IMR-90 (cell line): Measurements from ENCODE around the gene CFAP73. TPM values are rescaled to one million over a fixed set of nuclear protein-coding genes. Genes with fewer than 3 reads are reported as not detected.

Experiments
- ATAC-seq: fragments of 200-7000 bp; cut with Tn5 transposase; 2 replicates; pipeline ENCODE4 v1.9.1; 2020; ENCODE audit warnings: low read depth, mild to moderate bottlenecking, moderate library complexity
- BruUV-seq: library from RNA; stranded (reverse); fragments of 400-500 nt; replicated peaks from 2 replicates; lab custom pipeline; 2021; lab: Mats Ljungman, UMichigan
- CTCF ChIA-PET: fragments of 300-600 bp; formaldehyde crosslinking; extraction: SDS; loops from one replicate; lab custom pipeline; 2021; ENCODE audit warnings: antibody characterized with exemption; lab: Yijun Ruan, JAX
- POLR2A ChIA-PET: fragments of 300-600 bp; sonication (Branson Sonifier 250); formaldehyde crosslinking; loops from one replicate; lab custom pipeline; 2022; ENCODE audit warnings: antibody characterized with exemption; ENCODE audit not compliant: unreplicated experiment; lab: Charles Lee
- DNase-seq: peaks from one replicate; pipeline ENCODE4 v3.0.0; 2013
- H2AFZ ChIP-seq: replicated peaks from 2 replicates; pipeline ENCODE3; 2013; ENCODE audit warnings: low read length, mild to moderate bottlenecking; ENCODE audit not compliant: poor library complexity
- H2AK5ac ChIP-seq: 2 replicates; pipeline ENCODE4 v1.6.1; 2013; ENCODE audit warnings: low read depth, low read length, inconsistent platforms
- H2AK9ac ChIP-seq: replicated peaks from 2 replicates; pipeline ENCODE3; 2013; ENCODE audit warnings: mild to moderate bottlenecking, low read depth, low read length, moderate library complexity; ENCODE audit not compliant: poor library complexity
- H2BK120ac ChIP-seq: 2 replicates; pipeline ENCODE4 v1.6.1; 2013; ENCODE audit warnings: low read depth, low read length, inconsistent platforms
- H2BK15ac ChIP-seq: 3 replicates; pipeline ENCODE4 v1.6.1; 2013; ENCODE audit warnings: low read depth, low read length, inconsistent platforms
- H2BK20ac ChIP-seq: 2 replicates; pipeline ENCODE4 v1.6.1; 2013; ENCODE audit warnings: low read depth, mild to moderate bottlenecking, inconsistent platforms, low read length, moderate library complexity
- H2BK5ac ChIP-seq: 2 replicates; pipeline ENCODE4 v1.6.1; 2013; ENCODE audit warnings: mild to moderate bottlenecking, low read depth, low read length, inconsistent platforms; ENCODE audit not compliant: poor library complexity, severe bottlenecking
- H3K14ac ChIP-seq: replicated peaks from 2 replicates; pipeline ENCODE4 v1.6.1; 2013; ENCODE audit warnings: low read depth, low read length, inconsistent platforms
- H3K18ac ChIP-seq: 2 replicates; pipeline ENCODE4 v1.6.1; 2013; ENCODE audit warnings: low read depth, low read length, control low read depth
- H3K23ac ChIP-seq: 2 replicates; pipeline ENCODE4 v1.6.1; 2013; ENCODE audit warnings: low read depth, low read length, inconsistent platforms
- H3K27ac ChIP-seq: 2 replicates; pipeline ENCODE4 v1.5.1; 2013; ENCODE audit warnings: mild to moderate bottlenecking, control low read depth, low read length; ENCODE audit not compliant: insufficient read depth
- H3K27me3 ChIP-seq: 2 replicates; pipeline ENCODE4 v1.6.1; 2013; ENCODE audit warnings: low read length; ENCODE audit not compliant: control insufficient read depth, insufficient read depth
- H3K36me3 ChIP-seq: 2 replicates; pipeline ENCODE4 v1.6.1; 2013; ENCODE audit warnings: low read length, mixed read lengths; ENCODE audit not compliant: control insufficient read depth, insufficient read depth
- H3K4ac ChIP-seq: 2 replicates; pipeline ENCODE4 v1.6.1; 2013; ENCODE audit warnings: low read depth, low read length, inconsistent platforms
- H3K4me1 ChIP-seq: 2 replicates; pipeline ENCODE4 v1.6.1; 2013; ENCODE audit warnings: low read length, mixed read lengths; ENCODE audit not compliant: control insufficient read depth, insufficient read depth
- H3K4me2 ChIP-seq: 2 replicates; pipeline ENCODE4 v1.6.1; 2013; ENCODE audit warnings: low read depth, mild to moderate bottlenecking, control low read depth, low read length, moderate library complexity
- H3K4me3 ChIP-seq: 2 replicates; pipeline ENCODE4 v1.5.1; 2013; ENCODE audit warnings: low read depth, mild to moderate bottlenecking, control low read depth, low read length, moderate library complexity; ENCODE audit not compliant: insufficient read depth
- H3K56ac ChIP-seq: 2 replicates; pipeline ENCODE4 v1.6.1; 2013; ENCODE audit warnings: low read length, inconsistent platforms; ENCODE audit not compliant: insufficient read depth; ENCODE audit errors: extremely low read depth
- H3K79me1 ChIP-seq, 2 experiments: 2 replicates each; pipeline ENCODE4 v1.6.1; 2013; ENCODE audit warnings: low read length in 2 of 2, inconsistent platforms in 1 of 2, low read depth in 1 of 2
- H3K9ac ChIP-seq: 2 replicates; pipeline ENCODE4 v1.6.1; 2013; ENCODE audit warnings: low read depth, low read length, control low read depth
- H3K9me1 ChIP-seq: 2 replicates; pipeline ENCODE4 v1.6.1; 2013; ENCODE audit warnings: low read length, inconsistent platforms; ENCODE audit not compliant: insufficient read depth
- H3K9me3 ChIP-seq: 2 replicates; pipeline ENCODE4 v1.6.1; 2013; ENCODE audit warnings: low read length; ENCODE audit not compliant: control insufficient read depth, insufficient read depth
- H4K20me1 ChIP-seq: 2 replicates; pipeline ENCODE4 v1.6.1; 2013; ENCODE audit warnings: low read length, inconsistent platforms; ENCODE audit not compliant: insufficient read depth
- H4K5ac ChIP-seq: 2 replicates; pipeline ENCODE4 v1.6.1; 2013; ENCODE audit warnings: mild to moderate bottlenecking, low read depth, low read length, control low read depth
- H4K8ac ChIP-seq, 2 experiments: 2 replicates each; pipeline ENCODE4 v1.6.1; 2013; ENCODE audit warnings: low read depth in 2 of 2, low read length in 2 of 2, control low read depth in 1 of 2, inconsistent platforms in 1 of 2
- H4K91ac ChIP-seq: 2 replicates; pipeline ENCODE4 v1.6.1; 2013; ENCODE audit warnings: low read depth, low read length, inconsistent platforms; ENCODE audit not compliant: insufficient read depth
- CHD1 ChIP-seq: IDR thresholded peaks from 2 replicates; pipeline ENCODE4 v1.6.1; 2012; ENCODE audit warnings: low read depth, low read length, improper control_type of control experiment
- ELK1 ChIP-seq: fragments of 150-350 bp; IDR thresholded peaks from 2 replicates; pipeline ENCODE4 v1.6.1; 2016; ENCODE audit warnings: low read depth, mild to moderate bottlenecking, low read length, moderate library complexity, borderline replicate concordance
- MAFK ChIP-seq: IDR thresholded peaks from 2 replicates; pipeline ENCODE4 v1.6.1; 2012; ENCODE audit warnings: low read depth, low read length, improper control_type of control experiment
- MAZ ChIP-seq: IDR thresholded peaks from 2 replicates; pipeline ENCODE4 v1.6.1; 2012; ENCODE audit warnings: low read depth, mild to moderate bottlenecking, low read length, improper control_type of control experiment, moderate library complexity, borderline replicate concordance
- USF2 ChIP-seq: fragments of 150-350 bp; IDR thresholded peaks from 2 replicates; pipeline ENCODE4 v1.6.1; 2017; ENCODE audit warnings: mild to moderate bottlenecking, antibody characterized with exemption, low read length, low read depth
- WGBS, 2 experiments: methylation state at CpG; one replicate each; pipeline versions ENCODE4 v1.1.5 to v1.1.7; 2013; ENCODE audit warnings: missing lambda C conversion rate in 2 of 2; ENCODE audit not compliant: insufficient read length in 1 of 2; ENCODE audit errors: extremely low coverage in 2 of 2; 5-methylcytosine and 5-hydroxymethylcytosine counted together
- dilution Hi-C: fragments of 300-500 bp; cut with HindIII; formaldehyde crosslinking; loops from one replicate; pipeline ENCODE4 v1.14.3; 2018; ENCODE audit warnings: low sequenced_read_pairs; ENCODE audit not compliant: unreplicated experiment
- in situ Hi-C: fragments of 300-500 bp; cut with MboI; formaldehyde crosslinking; loops from 3 replicates; pipeline ENCODE4 v1.14.3; 2019; ENCODE audit warnings: low sequenced_read_pairs, inconsistent platforms, mixed read lengths
- intact Hi-C: fragments of 100-400 bp; cut with micrococcal nuclease; formaldehyde crosslinking; loops from 2 replicates; pipeline ENCODE4 v1.10.0; 2022
- polyA plus RNA-seq, 3 experiments: library from polyadenylated mRNA; depleted of rRNA; stranded (reverse); fragments of >200 nt; gene quantifications; 2 replicates each; pipeline ENCODE4 v1.2.3, GENCODE V29; 2012; ENCODE audit warnings: low replicate concordance in 1 of 3
- total RNA-seq: library from RNA; depleted of rRNA; stranded (reverse); fragments of >200 nt; gene quantifications from 2 replicates; pipeline ENCODE4 v1.2.3, GENCODE V29; 2012

The CFAP73 gene
- total and polyA plus RNA-seq, 2 of the 4 experiments (the other 2 are of a cell fraction), result not detected

- intact Hi-C loops (no loop called here), dilution Hi-C loops (no loop called here), in situ Hi-C loops (no loop called here)
- H2AK5ac ChIP-seq, result no peak overlapping the region
- TF ChIP-seq MAFK, result no peak
- TF ChIP-seq ELK1, result no peak
- no peak for TF ChIP-seq MAZ
- no peak for TF ChIP-seq CHD1
- no peak for TF ChIP-seq USF2
- no peak overlapping the region for H3K18ac ChIP-seq
- H3K4me2 ChIP-seq, result no peak overlapping the region
- ChIA-PET CTCF (no interaction called here), POLR2A (no interaction called here)
- H4K91ac ChIP-seq, result no peak overlapping the region
- H2BK5ac ChIP-seq, result no peak overlapping the region
- BruUV-seq, result no TSS peak
- H3K4ac ChIP-seq, result no peak overlapping the region
- no peak overlapping the region for H3K4me3 ChIP-seq
- no peak overlapping the region for H3K23ac ChIP-seq
- peaks cover 27% of the 10 kb centered on the region for H3K36me3 ChIP-seq
- H3K14ac ChIP-seq, result no peak overlapping the region
- no peak for ATAC-seq
- peaks cover 26% of the 10 kb centered on the region for H3K27me3 ChIP-seq
- no peak overlapping the region for H2BK15ac ChIP-seq
- WGBS, 2 experiments, result 100% methylated on average over 1 of the region's 12 CpGs; no CpG with 5 or more reads in 1 of the 2 experiments
- no peak overlapping the region for H2BK120ac ChIP-seq
- peaks cover 3% of the 10 kb centered on the region; the same call in 1 of the 2 replicates for H4K20me1 ChIP-seq
- no peak overlapping the region for H4K5ac ChIP-seq
- no peak overlapping the region for H3K56ac ChIP-seq
- H3K79me1 ChIP-seq, result no peaks in the 10 kb centered on the region
- H3K9me1 ChIP-seq, result peaks cover 1% of the 10 kb centered on the region; the same call in 1 of the 2 replicates
- peaks cover 5% of the 10 kb centered on the region; the same call in 1 of the 2 replicates for H3K4me1 ChIP-seq
- H2BK20ac ChIP-seq, result no peak overlapping the region
- no peaks in the 10 kb centered on the region for H3K9me3 ChIP-seq
- H2AK9ac ChIP-seq, result no peak overlapping the region
- H4K8ac ChIP-seq, result no peak overlapping the region
- no peak overlapping the region for H2AFZ ChIP-seq
- no peak for DNase-seq
- no peak overlapping the region for H3K27ac ChIP-seq
- H3K9ac ChIP-seq, result no peak overlapping the region
Measured at GRCh38 chr12:113157218-113157859, 7.8 kb downstream of the CFAP73 start.
